Muscle layer of duodenum (tissue), 2 donors: ENCODE measurements around the gene BUB1B.
"Not testable (repeated sequence)": the region's sequence is repeated elsewhere in the genome, so short reads cannot be mapped to it uniquely, and the experiment has no call there.

Experiments used
- H3K27ac ChIP-seq: one replicate; pipeline ENCODE4 v1.7.0; 2013; ENCODE audit warnings: mild to moderate bottlenecking, low read length
- H3K27me3 ChIP-seq: one replicate; pipeline ENCODE4 v1.7.0; 2013; ENCODE audit warnings: low read depth, mild to moderate bottlenecking, control low read depth, low read length
- H3K36me3 ChIP-seq, 2 donors: one replicate each; pipeline ENCODE4 v1.7.0; 2013; ENCODE audit warnings: low read length in 2 of 2, control low read depth in 1 of 2, mild to moderate bottlenecking in 1 of 2; ENCODE audit not compliant: insufficient read depth in 2 of 2, control insufficient read depth in 1 of 2
- H3K4me1 ChIP-seq, 2 donors: one replicate each; pipeline ENCODE4 v1.7.0; 2013; ENCODE audit warnings: low read length in 2 of 2, mild to moderate bottlenecking in 2 of 2, control low read depth in 1 of 2, moderate library complexity in 1 of 2; ENCODE audit not compliant: insufficient read depth in 2 of 2, control insufficient read depth in 1 of 2
- H3K4me3 ChIP-seq, 2 donors: one replicate each; pipeline ENCODE4 v1.7.0; 2013; ENCODE audit warnings: low read length in 2 of 2, low read depth in 1 of 2, mild to moderate bottlenecking in 1 of 2
- H3K9me3 ChIP-seq, 2 donors: one replicate each; pipeline ENCODE4 v1.7.0; 2013; ENCODE audit warnings: low read length in 2 of 2, control low read depth in 1 of 2, mild to moderate bottlenecking in 1 of 2; ENCODE audit not compliant: control insufficient read depth in 1 of 2
- donor health status: healthy.

The BUB1B gene

DNA sequence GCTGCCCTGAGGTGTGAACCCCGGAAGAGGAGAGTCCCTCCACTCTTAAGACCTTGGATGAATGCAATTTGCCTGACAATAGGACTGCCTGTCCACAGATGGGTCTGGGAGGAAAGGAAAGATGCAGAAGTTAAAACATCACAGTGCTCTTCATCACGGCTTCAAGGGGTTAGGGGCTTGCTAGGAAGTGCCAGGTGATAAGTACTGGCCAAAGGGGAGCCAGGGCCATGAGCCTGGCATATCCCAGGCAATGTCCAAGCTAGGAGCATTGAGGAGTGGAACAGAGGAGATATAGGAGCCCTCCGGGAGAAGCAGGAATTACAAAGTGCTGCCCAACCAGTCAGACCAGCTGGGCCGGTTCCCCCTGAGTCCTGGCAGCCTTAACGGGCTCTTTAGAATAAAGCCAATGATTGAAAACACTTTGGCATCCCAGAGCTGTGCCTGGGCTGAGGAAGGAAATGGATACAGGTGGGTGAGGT, 36.0 kb upstream of the BUB1B start:
- H3K36me3 ChIP-seq, H3K27ac ChIP-seq, H3K27me3 ChIP-seq, H3K4me3 ChIP-seq, H3K4me1 ChIP-seq, H3K9me3 ChIP-seq: not testable (repeated sequence)

DNA sequence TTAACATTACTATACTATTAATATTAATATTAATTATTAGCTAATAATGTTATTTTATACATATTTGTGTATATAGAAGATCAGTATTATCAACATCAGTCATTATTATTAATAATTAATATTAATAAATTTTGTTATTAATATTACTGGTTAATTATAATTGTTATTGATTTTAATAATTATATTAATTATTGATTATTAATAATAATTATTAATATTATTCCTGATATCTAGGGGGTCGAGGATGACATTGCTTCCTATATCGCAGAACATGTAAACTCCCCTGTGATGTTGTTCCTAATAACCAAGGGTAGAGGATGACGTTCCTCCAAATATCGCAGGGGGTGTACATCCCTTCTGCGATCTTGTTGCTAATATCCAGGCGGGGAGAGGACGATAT, 34.9 kb upstream of the BUB1B start:
- Histone ChIP-seq H3K36me3 (no peaks in the 10 kb centered on the region), H3K27ac (no peak overlapping the region), H3K9me3 (no peaks in the 10 kb centered on the region), H3K27me3 (no peaks in the 10 kb centered on the region), H3K4me3 (no peak overlapping the region), H3K4me1 (no peaks in the 10 kb centered on the region)

GRCh38 chr15:40128766-40129660, 31.9 kb upstream of the BUB1B start:
- H3K27ac ChIP-seq, result no peak overlapping the region
- no peaks in the 10 kb centered on the region for H3K36me3 ChIP-seq
- H3K27me3 ChIP-seq, result no peaks in the 10 kb centered on the region
- no peaks in the 10 kb centered on the region for H3K9me3 ChIP-seq
- H3K4me1 ChIP-seq, result no peaks in the 10 kb centered on the region
- no peak overlapping the region for H3K4me3 ChIP-seq

GRCh38 chr15:40130118-40130517, 30.8 kb upstream of the BUB1B start:
- H3K9me3 ChIP-seq, result no peaks in the 10 kb centered on the region
- no peaks in the 10 kb centered on the region for H3K27me3 ChIP-seq
- H3K4me1 ChIP-seq, result no peaks in the 10 kb centered on the region
- no peak overlapping the region for H3K27ac ChIP-seq
- no peaks in the 10 kb centered on the region for H3K36me3 ChIP-seq
- no peak overlapping the region for H3K4me3 ChIP-seq

- Histone ChIP-seq H3K4me1 (no peaks in the 10 kb centered on the region), H3K27me3 (no peaks in the 10 kb centered on the region), H3K9me3 (no peaks in the 10 kb centered on the region), H3K4me3 (no peak overlapping the region), H3K36me3 (no peaks in the 10 kb centered on the region), H3K27ac (no peak overlapping the region)
Measured at GRCh38 chr15:40130799-40131502, 29.9 kb upstream of the BUB1B start.

- H3K4me3 ChIP-seq, result no peak overlapping the region
- no peaks in the 10 kb centered on the region for H3K27me3 ChIP-seq
- H3K36me3 ChIP-seq, result no peaks in the 10 kb centered on the region
- no peaks in the 10 kb centered on the region for H3K9me3 ChIP-seq
- H3K4me1 ChIP-seq, result no peaks in the 10 kb centered on the region
- H3K27ac ChIP-seq, result no peak overlapping the region
Measured at GRCh38 chr15:40133544-40133943, 27.3 kb upstream of the BUB1B start.

DNA sequence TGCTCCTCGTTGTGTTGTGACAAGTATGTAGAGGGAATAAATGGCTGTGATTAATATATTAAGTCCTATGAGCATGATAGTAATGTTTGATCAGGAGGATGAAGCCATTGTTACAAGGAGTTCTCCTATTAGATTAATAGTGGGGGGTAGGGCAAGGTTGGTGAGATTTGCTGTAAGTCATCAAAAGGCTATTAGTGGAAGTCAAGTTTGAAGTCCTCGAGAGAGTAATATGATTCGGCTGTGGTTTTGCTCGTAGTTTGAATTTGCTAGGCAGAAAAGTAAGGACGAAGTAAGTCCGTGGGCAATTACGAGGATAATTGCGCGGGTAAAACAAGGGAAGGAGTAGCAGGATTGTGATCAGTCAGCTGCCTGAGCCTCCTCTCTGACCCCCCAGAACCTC, 26.0 kb upstream of the BUB1B start:
- no peaks in the 10 kb centered on the region for H3K36me3 ChIP-seq

GRCh38 chr15:40135846-40136450, 24.9 kb upstream of the BUB1B start:
- H3K4me3 ChIP-seq, H3K36me3 ChIP-seq, H3K27me3 ChIP-seq: not testable (repeated sequence)

More for the DNA sequence above, 26.0 kb upstream of the BUB1B start:
- H3K4me1 ChIP-seq, result no peaks in the 10 kb centered on the region
- H3K9me3 ChIP-seq, result no peaks in the 10 kb centered on the region
- no peak overlapping the region for H3K4me3 ChIP-seq
- H3K27ac ChIP-seq, result no peak overlapping the region
- H3K27me3 ChIP-seq, result no peaks in the 10 kb centered on the region

DNA sequence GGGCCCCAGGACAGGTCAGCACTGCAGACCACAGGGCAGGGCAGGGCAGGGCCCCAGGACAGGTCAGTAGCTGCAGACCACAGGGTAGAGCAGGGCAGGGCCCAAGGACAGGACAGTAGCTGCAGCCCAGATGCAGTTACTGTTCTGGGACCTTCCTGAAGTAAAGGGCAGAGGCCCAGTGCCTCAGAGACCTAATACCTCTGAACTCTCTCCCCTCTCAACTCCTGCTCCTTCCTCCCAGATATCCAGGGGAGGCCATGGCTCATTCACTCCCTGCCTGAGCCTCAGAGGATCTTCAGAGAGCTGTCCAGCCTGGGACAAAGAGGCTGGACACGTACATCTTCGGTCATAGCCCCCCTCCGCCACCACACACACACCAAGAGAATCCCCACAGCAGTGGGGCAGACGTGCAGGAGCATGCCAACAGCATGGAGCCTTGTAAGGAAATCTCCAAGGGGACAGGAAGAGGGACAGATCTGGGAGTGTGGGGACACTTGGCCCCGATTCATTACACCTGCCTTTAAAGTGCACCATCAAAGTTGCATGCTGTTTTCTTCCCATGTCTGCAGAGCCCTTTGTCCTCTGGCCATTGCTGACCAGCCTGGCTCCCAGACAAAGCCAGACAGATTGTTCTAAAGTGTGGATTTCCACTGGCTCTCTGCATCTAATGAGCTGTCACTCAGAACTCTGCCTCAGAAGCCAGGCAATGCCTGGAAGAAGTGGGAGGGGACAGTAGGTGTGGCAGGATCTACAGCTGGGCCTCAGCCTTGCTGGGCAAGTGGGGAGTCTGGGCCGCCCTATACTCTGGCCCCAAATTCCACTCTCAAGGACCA, 24.2 kb upstream of the BUB1B start:
- Histone ChIP-seq H3K27me3 (no peaks in the 10 kb centered on the region), H3K4me3 (no peak overlapping the region), H3K36me3 (no peaks in the 10 kb centered on the region), H3K9me3 (no peaks in the 10 kb centered on the region), H3K4me1 (no peaks in the 10 kb centered on the region), H3K27ac (no peak overlapping the region)

More at GRCh38 chr15:40135846-40136450, 24.9 kb upstream of the BUB1B start:
- H3K4me1 ChIP-seq, H3K9me3 ChIP-seq, H3K27ac ChIP-seq: not testable (repeated sequence)

DNA sequence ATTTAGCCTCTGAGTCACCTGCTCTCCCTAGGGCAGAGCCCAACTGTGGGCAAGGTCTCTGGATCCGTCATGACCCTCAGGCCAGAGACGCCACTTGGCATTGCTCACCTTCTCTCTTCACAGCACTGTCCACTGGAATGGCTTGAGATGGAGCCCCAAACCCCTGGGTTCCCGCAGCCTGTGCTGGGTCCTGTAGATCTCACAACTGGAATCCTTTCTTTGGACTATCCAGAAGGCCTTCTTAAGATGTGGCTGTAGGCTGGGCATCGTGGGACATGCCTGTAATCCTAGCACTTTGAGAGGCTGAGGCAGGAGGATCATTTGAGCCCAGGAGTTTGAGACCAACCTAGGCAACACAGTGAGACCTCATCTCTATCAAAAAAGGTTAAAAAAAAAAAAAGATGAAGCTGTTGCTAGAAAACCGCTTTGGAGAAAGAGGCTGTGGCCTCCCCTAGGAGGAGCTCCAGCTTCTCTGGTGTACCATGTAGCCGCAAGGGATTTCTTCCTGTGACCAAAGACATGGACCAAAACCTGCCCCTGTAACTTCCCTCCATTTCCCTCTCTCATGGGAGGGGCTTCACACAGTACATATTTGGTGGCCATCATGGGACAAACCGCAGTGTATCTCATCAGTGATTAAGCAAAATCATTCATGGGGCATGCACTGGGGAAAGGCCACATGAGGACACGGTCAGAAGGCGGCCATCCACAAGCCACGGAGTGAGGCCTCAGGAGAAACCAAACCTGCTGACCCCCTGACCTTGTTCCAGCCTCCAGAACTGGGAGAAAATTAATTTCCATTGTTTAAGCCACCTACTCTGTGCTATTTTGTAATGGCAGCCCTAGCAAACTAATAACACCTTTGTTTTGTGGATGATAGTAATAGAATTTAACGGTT, 23.3 kb upstream of the BUB1B start:
- no peaks in the 10 kb centered on the region for H3K9me3 ChIP-seq
- H3K27me3 ChIP-seq, result no peaks in the 10 kb centered on the region
- no peaks in the 10 kb centered on the region for H3K36me3 ChIP-seq
- H3K4me1 ChIP-seq, result no peaks in the 10 kb centered on the region
- no peak overlapping the region for H3K27ac ChIP-seq
- no peak overlapping the region for H3K4me3 ChIP-seq
